HEK293 (cell line): ENCODE results near the gene ERMP1.

Source experiments
- CTCF ChIP-seq: fragments of 450-650 bp; formaldehyde crosslinking; IDR thresholded peaks from 2 replicates; pipeline ENCODE4 v1.5.1; 2016; ENCODE audit warnings: missing biosample characterization, missing genetic modification characterization
- ZNF335 ChIP-seq: fragments of 450-650 bp; formaldehyde crosslinking; conservative IDR thresholded peaks from 2 replicates; pipeline ENCODE4 v1.5.1; 2016; ENCODE audit warnings: missing biosample characterization, missing genetic modification characterization
- ZNF423 ChIP-seq: fragments of 450-650 bp; formaldehyde crosslinking; IDR thresholded peaks from 2 replicates; pipeline ENCODE4 v1.5.1; 2016; ENCODE audit warnings: missing biosample characterization, missing genetic modification characterization
- ZNF645 ChIP-seq: fragments of 450-650 bp; formaldehyde crosslinking; IDR thresholded peaks from 2 replicates; pipeline ENCODE4; 2016; ENCODE audit warnings: missing biosample characterization, missing genetic modification characterization
- ZXDB ChIP-seq: fragments of 450-650 bp; formaldehyde crosslinking; IDR thresholded peaks from 2 replicates; pipeline ENCODE4 v1.5.1; 2016; ENCODE audit warnings: missing biosample characterization, missing genetic modification characterization

DNA sequence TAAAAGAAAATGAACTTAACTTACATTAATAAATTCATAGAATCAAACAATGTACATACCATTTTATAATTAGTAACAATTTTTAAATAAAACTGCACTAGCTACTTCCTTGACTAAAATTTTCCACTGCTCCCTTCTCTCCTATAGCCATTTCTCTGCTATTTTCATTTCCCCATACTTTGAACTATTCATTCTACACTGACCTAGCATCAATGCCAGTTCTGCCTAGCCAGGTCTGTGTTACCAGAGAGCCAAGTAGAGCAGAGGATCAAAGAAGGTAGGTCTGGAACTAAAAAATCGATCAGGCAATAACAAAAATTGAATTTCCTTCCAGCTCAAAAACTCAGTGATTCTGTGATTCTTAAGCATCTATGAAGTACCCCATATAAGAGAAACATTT is 84.5 kb downstream of the ERMP1 start:
- TF ChIP-seq ZXDB (tag by site-specific recombination), result no peak
- no peak for TF ChIP-seq CTCF (tag by site-specific recombination)
- TF ChIP-seq ZNF423, result no peak
- no peak for TF ChIP-seq ZNF645 (tag by site-specific recombination)
- no peak for TF ChIP-seq ZNF335 (tag by site-specific recombination)
